ENCODE results near the gene ERCC8.

ERCC8 gene

DNA sequence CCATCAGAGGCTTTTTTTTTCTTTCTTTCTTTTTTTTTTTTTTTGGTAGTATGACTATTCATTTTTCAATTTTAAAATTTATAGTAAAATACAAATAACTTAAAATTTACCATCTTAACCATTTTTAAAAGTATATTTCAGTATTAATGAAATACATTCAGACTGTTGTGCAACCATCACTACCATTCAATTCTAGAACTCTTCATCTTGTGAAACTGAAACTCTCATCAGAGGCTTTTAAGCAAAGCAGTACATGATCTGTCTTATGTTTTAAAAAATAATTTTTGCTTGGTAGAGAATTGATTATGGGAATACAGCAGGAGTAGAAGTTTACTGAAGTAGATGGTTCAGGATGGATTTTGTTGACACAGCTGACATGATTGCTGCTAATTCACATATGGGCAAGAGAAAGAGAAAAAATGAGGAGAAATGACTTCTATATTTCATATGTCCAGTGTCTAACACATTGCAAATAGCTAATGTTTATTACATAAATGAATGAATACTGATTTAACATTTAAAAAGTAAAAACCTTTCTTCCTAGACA, 114.2 kb downstream of the ERCC8 start:
- no peak for DNase-seq

DNA sequence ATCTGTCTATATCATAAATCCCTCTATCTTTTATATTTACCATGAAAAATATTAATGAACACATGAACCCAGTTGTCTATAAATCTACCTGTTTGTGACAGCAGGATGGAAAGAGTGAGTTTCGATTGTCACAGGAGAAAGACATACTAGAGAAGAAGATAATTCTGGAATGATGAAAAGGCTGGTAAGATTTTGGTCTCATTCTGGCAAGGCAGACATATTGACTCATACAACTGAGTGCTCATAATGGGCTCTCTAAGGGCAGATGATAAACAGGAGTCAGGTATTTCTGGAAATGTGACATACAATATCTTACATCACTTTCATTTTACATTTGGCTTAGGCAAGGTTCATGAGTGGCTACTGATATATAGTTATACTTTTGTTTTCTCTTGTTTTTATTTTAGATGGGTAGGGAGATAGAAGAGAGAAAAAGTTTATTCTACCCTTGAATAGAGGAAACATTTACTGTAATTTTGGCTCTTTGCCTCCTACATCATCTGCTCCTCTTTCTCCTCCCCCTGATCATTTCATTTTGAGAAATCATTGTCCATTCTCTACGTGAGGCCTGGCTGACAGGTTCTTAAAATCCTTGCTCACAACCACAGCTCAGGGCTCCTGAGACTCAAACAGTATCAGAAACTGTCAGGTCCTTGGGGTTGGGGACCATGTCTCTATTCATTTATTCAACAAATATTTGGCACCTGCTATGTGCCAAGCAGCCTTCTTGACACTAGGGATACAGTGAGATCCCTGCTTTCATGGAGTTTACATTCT, 115.2 kb downstream of the ERCC8 start:
- peak; percentile 41 for DNase-seq

DNA sequence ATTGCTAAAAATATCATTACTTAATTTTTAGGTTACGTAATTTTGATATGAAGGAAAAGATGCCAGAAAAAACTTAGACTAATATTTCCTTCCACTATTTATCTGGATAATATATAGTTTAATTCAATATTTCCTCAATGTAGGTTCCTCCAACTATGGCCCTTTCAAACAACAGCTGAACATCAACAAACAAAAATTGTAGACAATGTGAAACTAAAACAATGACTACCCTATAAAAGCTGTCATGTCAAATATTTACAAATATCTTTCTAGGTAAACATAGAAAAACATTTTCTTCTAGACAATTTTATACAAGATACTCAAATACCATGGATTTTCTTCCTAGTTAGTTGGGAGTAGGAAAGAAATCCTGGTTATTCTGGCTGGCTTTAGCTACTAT, 117.7 kb downstream of the ERCC8 start:
- no peak for DNase-seq

- no peak for DNase-seq
Observed at GRCh38 chr5:60826653-60827052, 118.2 kb downstream of the ERCC8 start.

Measured in NCI-H1092 treated with DMSO at 0.1 percent for 48 hours (cell line).